ENCODE data around the gene SPATS2L.

The SPATS2L gene

GRCh38 chr2:200506679-200507078 is 200.2 kb downstream of the SPATS2L start:
- no peak for DNase-seq (ENCODE audit: low read depth, low spot score)

- DNase-seq (ENCODE audit: low read depth, low spot score), result no peak
Observed at GRCh38 chr2:200507179-200507578, 200.7 kb downstream of the SPATS2L start.

GRCh38 chr2:200509235-200509611 is 202.7 kb downstream of the SPATS2L start:
- no peak for DNase-seq (ENCODE audit: low read depth, low spot score)

DNA sequence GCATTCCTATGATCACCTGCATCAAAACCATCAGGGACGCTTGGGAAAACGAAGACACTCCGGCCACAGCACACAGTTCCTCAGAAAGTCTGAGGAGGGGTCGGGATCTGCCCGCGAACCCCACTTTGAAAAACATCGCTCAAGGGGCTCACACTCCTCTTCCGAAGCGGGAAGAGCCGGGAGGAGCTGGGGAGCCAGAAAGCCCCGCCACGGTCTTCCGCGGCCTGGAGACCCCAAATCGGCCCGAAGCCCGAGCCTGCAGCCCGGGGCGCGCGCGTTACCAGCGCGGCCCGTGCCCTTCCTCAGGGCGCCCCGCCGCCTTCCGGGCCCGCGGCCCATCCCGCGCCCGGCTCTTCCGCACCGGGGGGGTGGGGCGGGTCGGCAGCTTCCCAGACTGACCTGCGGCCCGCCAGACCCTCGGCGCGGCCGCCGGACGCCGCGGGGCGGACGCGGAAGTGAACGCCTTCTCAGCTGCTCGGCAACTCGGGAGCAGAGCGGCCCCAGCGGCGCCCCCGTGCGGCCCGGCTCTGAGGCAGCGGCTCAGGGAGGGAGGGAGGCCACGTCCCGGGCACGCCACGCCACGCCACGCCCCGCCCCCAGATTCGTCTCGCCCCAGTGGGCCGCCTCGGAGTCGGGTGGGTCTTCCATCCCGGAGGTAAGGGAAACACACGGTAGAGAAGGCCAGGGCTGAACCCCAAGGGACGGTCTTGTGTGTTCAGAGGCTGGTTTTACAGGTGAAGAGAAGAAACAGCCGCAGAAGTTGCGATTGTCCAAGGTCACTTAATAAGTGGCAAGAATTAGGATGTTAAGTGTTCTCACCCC is 203.3 kb downstream of the SPATS2L start, which contains the start of gene KCTD18:
TSS of gene KCTD18 (minus strand) at position 457 of the 822 bp plus-strand sequence. CDS start 3,052 bp downstream, outside the sequence.
- peak; percentile 32 for DNase-seq (ENCODE audit: low read depth, low spot score)

- no peak for DNase-seq (ENCODE audit: low read depth, low spot score)
Observed at GRCh38 chr2:200515155-200515554, 208.7 kb downstream of the SPATS2L start.

DNA sequence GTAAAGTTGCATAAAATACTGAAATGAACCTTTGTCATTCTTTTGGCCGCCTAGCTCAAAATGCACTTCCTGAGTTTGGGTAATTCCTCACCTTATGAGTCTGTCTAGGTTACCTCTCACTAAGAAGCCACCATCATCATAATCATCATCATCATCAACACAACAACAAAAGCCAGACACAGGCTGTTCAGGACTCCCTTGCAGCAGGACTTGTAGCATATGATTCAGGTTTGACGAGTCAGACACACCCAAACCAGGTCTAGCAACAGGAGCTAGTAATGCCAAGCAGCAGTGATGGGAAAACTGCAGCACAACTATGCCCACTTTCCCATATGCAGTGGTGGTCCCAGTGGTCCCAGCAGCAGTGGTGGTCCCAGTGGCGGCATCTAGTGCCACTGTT is 216.7 kb downstream of the SPATS2L start:
- no peak for DNase-seq (ENCODE audit: low read depth, low spot score)

- no peak for DNase-seq (ENCODE audit: low read depth, low spot score)
Observed at GRCh38 chr2:200523604-200524003, 217.1 kb downstream of the SPATS2L start.

GRCh38 chr2:200525066-200525465 is 218.6 kb downstream of the SPATS2L start:
- DNase-seq (ENCODE audit: low read depth, low spot score), result no peak

DNA sequence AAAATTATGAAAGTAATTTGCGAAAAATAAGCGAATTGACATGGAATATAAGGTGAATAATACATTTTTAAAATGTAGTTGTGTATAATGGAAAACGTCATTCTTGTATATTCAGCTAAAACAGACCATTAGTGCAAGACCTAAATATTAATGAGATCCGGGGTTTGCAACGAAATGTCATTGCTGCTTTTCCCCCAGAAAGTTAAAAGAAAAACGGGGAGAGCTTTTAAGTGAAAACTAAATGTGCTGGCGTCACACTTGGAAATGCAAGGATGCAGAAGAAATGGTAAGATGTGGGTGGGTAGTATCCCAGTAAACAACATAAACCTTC is 219.0 kb downstream of the SPATS2L start:
- DNase-seq (ENCODE audit: low read depth, low spot score), result no peak

GRCh38 chr2:200525882-200526651 is 219.6 kb downstream of the SPATS2L start, which contains the start of gene SGO2:
SGO2 (plus strand) TSS chr2:200526207; CDS start chr2:200532976, 6,769 bp downstream.
- DNase-seq (ENCODE audit: low read depth, low spot score), result peak; percentile 63

DNA sequence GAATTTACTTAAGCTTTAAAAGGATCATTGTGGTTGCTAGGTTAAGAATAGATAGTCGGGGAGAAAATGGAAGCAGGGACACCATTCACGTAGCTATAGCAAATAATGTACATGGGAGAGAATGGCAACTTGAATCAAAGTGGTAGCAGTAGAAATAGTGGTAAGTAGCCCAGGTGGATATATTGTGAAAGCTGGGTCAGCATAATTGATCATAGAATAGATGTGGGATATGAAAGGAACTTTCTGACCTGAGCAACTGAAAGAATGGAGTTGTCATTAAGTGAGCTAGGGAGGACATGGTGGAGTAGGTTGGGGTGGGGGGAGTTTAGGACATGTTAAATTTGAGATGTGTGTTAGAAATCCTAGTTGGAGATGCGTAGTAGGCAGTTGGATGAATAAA is 221.7 kb downstream of the SPATS2L start:
- no peak for DNase-seq (ENCODE audit: low read depth, low spot score)

Data from brain pericyte (primary cell).